Adrenal gland (tissue), 12 donors: Measurements from ENCODE around the gene WBP2NL. TPM values are rescaled to one million over a fixed set of nuclear protein-coding genes. Genes with fewer than 3 reads are reported as not detected.

Source experiments
- DNase-seq, 7 donors: peaks; one replicate each; pipeline ENCODE4 v3.0.0-alpha.2; 2019 to 2020
- H3K27ac ChIP-seq, 5 donors: fragments of 200-600 bp; sonication (generic) in 4 of 5; 1 replicate in 3 of 5; 2 replicates in 2 of 5; pipeline versions ENCODE4 v1.5.1 to v1.8.0; 2016 to 2020; ENCODE audit warnings: mild to moderate bottlenecking in 1 of 5
- H3K27me3 ChIP-seq: fragments of 200-600 bp; 2 replicates; pipeline ENCODE4 v1.8.0; 2021
- H3K36me3 ChIP-seq, 2 donors: fragments of 200-600 bp; replicated peaks in 1 of 2; 1 replicate in 1 of 2; 2 replicates in 1 of 2; pipeline versions ENCODE4 v1.5.1 to v1.8.0; 2018 to 2022
- H3K4me1 ChIP-seq, 2 donors: fragments of 200-600 bp; replicated peaks in 1 of 2; 1 replicate in 1 of 2; 2 replicates in 1 of 2; pipeline versions ENCODE4 v1.5.1 to v1.8.0; 2018 to 2021
- H3K4me3 ChIP-seq, 4 donors: fragments of 200-600 bp; sonication (generic) in 3 of 4; one replicate each; pipeline ENCODE4 v1.5.1; 2016 to 2018
- H3K9me3 ChIP-seq, 3 donors: fragments of 200-600 bp; sonication (generic) in 1 of 3; replicated peaks in 1 of 3; 1 replicate in 2 of 3; 2 replicates in 1 of 3; pipeline versions ENCODE4 v1.5.1 to v1.8.0; 2016 to 2021
- CTCF ChIP-seq, 6 experiments: fragments of 450-650 bp in 4 of 6; fragments of 200-600 bp in 2 of 6; sonication (generic) in 1 of 6; IDR thresholded peaks; 1 replicate in 5 of 6; 2 replicates in 1 of 6; pipeline versions ENCODE4 v1.5.1 to v1.8.0; 2016 to 2021; ENCODE audit warnings: antibody characterized with exemption in 6 of 6, mild to moderate bottlenecking in 2 of 6, moderate library complexity in 1 of 6
- POLR2A ChIP-seq, 2 donors: fragments of 450-650 bp; IDR thresholded peaks; one replicate each; pipeline ENCODE4 v1.6.1; 2017; ENCODE audit warnings: antibody characterized with exemption in 2 of 2, mild to moderate bottlenecking in 2 of 2, moderate library complexity in 1 of 2
- WGBS, 4 donors: extraction: QIAGEN DNeasy Blood & Tissue Kit in 2 of 4; methylation state at CpG; one replicate each; pipeline versions ENCODE4 v1.1.5 to v1.1.7; 2013 to 2017; 5-methylcytosine and 5-hydroxymethylcytosine counted together
- intact Hi-C, 2 donors: fragments of 100-400 bp; cut with DNase I; formaldehyde crosslinking; loops; one replicate each; pipeline versions ENCODE4 v1.14.1 to v1.15.0; 2022 to 2023
- polyA plus RNA-seq, 3 donors: library from polyadenylated mRNA; stranded (reverse); fragments of 200-250 nt in 2 of 3; fragments of 350-450 nt in 1 of 3; fragmentation: Illumina TruSeq in 1 of 3; extraction: RNeasy Lipid Tissue Mini Kit (QIAGEN cat#74804) in 1 of 3; gene quantifications; one replicate each; pipeline ENCODE4 v1.2.3, GENCODE V29; 2013 to 2014
- total RNA-seq, 9 donors: library from RNA; depleted of rRNA in 4 of 9; stranded (reverse); fragments of >200 nt in 4 of 9; fragments of 120-200 nt in 1 of 9; fragmentation: NEBNext Ultra II Directional in 1 of 9; extraction: Animal tissue kit (Norgen Biotek cat#: 25700) in 1 of 9; gene quantifications; one replicate each; pipeline versions ENCODE4 v1.1.0 to v1.2.4, GENCODE V29; 2013 to 2023
- donor health status: healthy with polysubstance abuse.
- donor health status: Bipolar disorder and iron deficiency.
- donor health status: DM: yes; HTN: yes; CAD: no.
- donor health status: DM: no; HTN: no; CAD: no.
- donor health status: DM: no; HTN: no; CAD: no.
- donor health status: DM: yes; HTN: yes; CAD: no.

The WBP2NL gene
- total and polyA plus RNA-seq, 12 donors: 0.35 to 2.0 (median 0.62) TPM; not detected in 1

GRCh38 chr22:41969110-41969646 is 29.4 kb upstream of the WBP2NL start, which contains the start of gene SEPTIN3:
TSS of gene SEPTIN3 (plus strand) at chr22:41969443. CDS start at chr22:41971493, 2,050 bp downstream.
- H3K27ac ChIP-seq: no peak within 1 kb of the TSS
- H3K4me3 ChIP-seq: no peak within 1 kb of the TSS
- TF ChIP-seq CTCF (IDR thresholded peaks at IDR 0.05) (no peak), POLR2A (IDR thresholded peaks at IDR 0.05) (no peak)
- no peak for DNase-seq
- H3K36me3 ChIP-seq: no peaks in the 10 kb centered on the region
- intact Hi-C loops: loop anchor here in 1 of 2 donors (5.0 to 10.0 kb wide), 2 partner anchors 146 to 468 kb away; no protein-coding TSS in a partner anchor
- peaks cover 8% of the 10 kb centered on the region for H3K27me3 ChIP-seq
- 77 to 85% (median 81%) methylated on average over 2 to 8 of the region's 8 CpGs for WGBS, 4 donors
- H3K4me1 ChIP-seq: no peaks in the 10 kb centered on the region
- H3K9me3 ChIP-seq: no peaks in the 10 kb centered on the region

- WGBS, 4 donors: 82 to 93% (median 90%) methylated on average over 2 of the region's 2 CpGs
- no peaks in the 10 kb centered on the region for H3K4me1 ChIP-seq
- peaks cover 10% of the 10 kb centered on the region for H3K27me3 ChIP-seq
- no peak overlapping the region for H3K27ac ChIP-seq
- no peak overlapping the region for H3K4me3 ChIP-seq
- no peaks in the 10 kb centered on the region for H3K36me3 ChIP-seq
- intact Hi-C loops: loop anchor here in 1 of 2 donors (10.0 kb wide), 1 partner anchor 464 kb away; the partner anchor contains the start of gene NFAM1
- no peak for TF ChIP-seq POLR2A (IDR thresholded peaks at IDR 0.05)
- TF ChIP-seq CTCF (IDR thresholded peaks at IDR 0.05): no peak
- no peaks in the 10 kb centered on the region for H3K9me3 ChIP-seq
- no peak for DNase-seq
Observed at GRCh38 chr22:41970601-41971000, 28.0 kb upstream of the WBP2NL start.

GRCh38 chr22:41971431-41971830 is 27.2 kb upstream of the WBP2NL start:
- Histone ChIP-seq H3K27ac (no peak overlapping the region), H3K27me3 (peaks cover 18% of the 10 kb centered on the region), H3K4me3 (no peak overlapping the region), H3K9me3 (no peaks in the 10 kb centered on the region), H3K4me1 (no peaks in the 10 kb centered on the region), H3K36me3 (no peaks in the 10 kb centered on the region)
- intact Hi-C loops: loop anchor here in 1 of 2 donors (10.0 kb wide), 1 partner anchor 463 kb away; the partner anchor contains the start of gene NFAM1
- TF ChIP-seq POLR2A (IDR thresholded peaks at IDR 0.05): no peak
- no peak for TF ChIP-seq CTCF (IDR thresholded peaks at IDR 0.05)
- WGBS, 4 donors: 78 to 91% (median 81%) methylated on average over 4 to 11 of the region's 11 CpGs; no CpG with 5 or more reads in 1 of the 4 donors
- no peak for DNase-seq

GRCh38 chr22:41974691-41975290 is 23.8 kb upstream of the WBP2NL start:
- WGBS, 4 donors: 71 to 79% (median 75%) methylated on average over 10 of the region's 10 CpGs
- Histone ChIP-seq H3K4me3 (no peak overlapping the region), H3K36me3 (no peaks in the 10 kb centered on the region), H3K27me3 (peaks cover 23% of the 10 kb centered on the region), H3K9me3 (no peaks in the 10 kb centered on the region), H3K27ac (no peak overlapping the region), H3K4me1 (no peaks in the 10 kb centered on the region)
- no peak for DNase-seq
- intact Hi-C loops: loop anchor here in 1 of 2 donors (10.0 kb wide), 1 partner anchor 460 kb away; the partner anchor contains the start of gene NFAM1
- no peak for TF ChIP-seq CTCF (IDR thresholded peaks at IDR 0.05)
- TF ChIP-seq POLR2A (IDR thresholded peaks at IDR 0.05): no peak
